Upper lobe of left lung (tissue), 4 donors: Measurements from ENCODE around the gene PRODH.
"Not testable (repeated sequence)": the region's sequence is repeated elsewhere in the genome, so short reads cannot be mapped to it uniquely, and the experiment has no call there.

Experiments
- POLR2A ChIP-seq, 4 donors: fragments of 450-650 bp; IDR thresholded peaks; one replicate each; pipeline ENCODE4 v1.5.1; 2016 to 2017; ENCODE audit warnings: antibody characterized with exemption in 4 of 4, mild to moderate bottlenecking in 2 of 4
- POLR2AphosphoS5 ChIP-seq, 2 donors: sonication (generic); formaldehyde crosslinking; IDR thresholded peaks; one replicate each; pipeline ENCODE4 v1.5.1; 2017; ENCODE audit warnings: antibody characterized with exemption in 2 of 2
- TF ChIP-seq, protein P1 (sequence below), 6 experiments: fragments of 450-650 bp in 4 of 6; fragments of 200-600 bp in 2 of 6; sonication (generic) in 2 of 6; IDR thresholded peaks; one replicate each; pipeline ENCODE4 v1.5.1; 2016 to 2019; ENCODE audit warnings: antibody characterized with exemption in 6 of 6

DNA sequence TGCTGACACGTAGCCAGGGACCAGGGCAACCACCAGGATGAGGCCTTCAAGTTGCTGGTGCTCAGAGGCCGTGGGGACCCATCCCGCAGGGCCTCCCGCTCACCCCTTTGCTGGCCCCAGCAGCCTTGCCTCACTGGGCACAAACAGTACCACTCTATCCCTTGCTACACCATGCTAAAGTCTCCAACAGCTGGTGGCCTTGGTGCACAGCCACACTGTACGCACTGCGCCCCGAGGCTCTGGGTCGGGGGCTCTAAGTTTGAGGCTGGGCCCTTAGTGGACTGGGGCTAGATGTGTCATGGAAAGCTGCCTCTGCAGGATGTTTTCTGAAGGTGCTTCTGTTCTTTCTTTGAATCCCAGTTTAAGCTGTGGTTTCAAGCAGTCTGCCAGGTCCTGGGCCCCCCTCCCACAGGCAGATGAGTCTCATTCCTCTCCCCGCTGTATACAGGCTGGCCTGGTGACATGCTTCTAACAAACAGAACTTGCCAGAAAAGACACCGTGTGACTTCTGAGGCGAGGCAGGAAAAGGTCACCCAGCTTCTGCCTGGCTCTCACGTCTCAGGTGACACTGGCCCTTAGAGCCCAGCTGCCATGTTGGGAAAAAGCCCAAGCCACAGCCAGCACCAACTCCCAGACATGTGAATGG lies 15.7 kb downstream of the PRODH start:
- TF ChIP-seq, protein P1, sequence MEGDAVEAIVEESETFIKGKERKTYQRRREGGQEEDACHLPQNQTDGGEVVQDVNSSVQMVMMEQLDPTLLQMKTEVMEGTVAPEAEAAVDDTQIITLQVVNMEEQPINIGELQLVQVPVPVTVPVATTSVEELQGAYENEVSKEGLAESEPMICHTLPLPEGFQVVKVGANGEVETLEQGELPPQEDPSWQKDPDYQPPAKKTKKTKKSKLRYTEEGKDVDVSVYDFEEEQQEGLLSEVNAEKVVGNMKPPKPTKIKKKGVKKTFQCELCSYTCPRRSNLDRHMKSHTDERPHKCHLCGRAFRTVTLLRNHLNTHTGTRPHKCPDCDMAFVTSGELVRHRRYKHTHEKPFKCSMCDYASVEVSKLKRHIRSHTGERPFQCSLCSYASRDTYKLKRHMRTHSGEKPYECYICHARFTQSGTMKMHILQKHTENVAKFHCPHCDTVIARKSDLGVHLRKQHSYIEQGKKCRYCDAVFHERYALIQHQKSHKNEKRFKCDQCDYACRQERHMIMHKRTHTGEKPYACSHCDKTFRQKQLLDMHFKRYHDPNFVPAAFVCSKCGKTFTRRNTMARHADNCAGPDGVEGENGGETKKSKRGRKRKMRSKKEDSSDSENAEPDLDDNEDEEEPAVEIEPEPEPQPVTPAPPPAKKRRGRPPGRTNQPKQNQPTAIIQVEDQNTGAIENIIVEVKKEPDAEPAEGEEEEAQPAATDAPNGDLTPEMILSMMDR (IDR thresholded peaks at IDR 0.05) = not testable (repeated sequence)
- TF ChIP-seq POLR2A, POLR2AphosphoS5 (IDR thresholded peaks at IDR 0.05): not testable (repeated sequence)
